Osteocyte (in vitro differentiated cells): ENCODE results near the gene GCLM. TPM values are rescaled to one million over a fixed set of nuclear protein-coding genes. Genes with fewer than 3 reads are reported as not detected.
"Not testable (repeated sequence)": the region's sequence is repeated elsewhere in the genome, so short reads cannot be mapped to it uniquely, and the experiment has no call there.

Experiments used
- DNase-seq: peaks from one replicate; pipeline ENCODE4 v3.0.0; 2021; ENCODE audit warnings: mixed read lengths; ENCODE audit not compliant: unreplicated experiment; ENCODE audit errors: extremely low spot score
- H3K27ac Mint-ChIP-seq: one replicate; pipeline ENCODE4 v1.8.0; 2021; ENCODE audit warnings: mild to moderate bottlenecking, mixed read lengths; ENCODE audit not compliant: unreplicated experiment
- H3K27me3 Mint-ChIP-seq: one replicate; pipeline ENCODE4 v1.8.0; 2021; ENCODE audit warnings: mixed read lengths; ENCODE audit not compliant: unreplicated experiment
- H3K36me3 Mint-ChIP-seq: one replicate; pipeline ENCODE4 v1.8.0; 2021; ENCODE audit warnings: mixed read lengths; ENCODE audit not compliant: unreplicated experiment
- H3K4me1 Mint-ChIP-seq: one replicate; pipeline ENCODE4 v1.8.0; 2021; ENCODE audit warnings: mixed read lengths; ENCODE audit not compliant: unreplicated experiment
- H3K4me3 Mint-ChIP-seq: one replicate; pipeline ENCODE4 v1.8.0; 2021; ENCODE audit warnings: mild to moderate bottlenecking, moderate library complexity, mixed read lengths; ENCODE audit not compliant: unreplicated experiment
- H3K9me3 Mint-ChIP-seq: one replicate; pipeline ENCODE4 v1.8.0; 2021; ENCODE audit warnings: mixed read lengths; ENCODE audit not compliant: unreplicated experiment
- CTCF ChIP-seq: fragments of 200-600 bp; sonication (generic); IDR thresholded peaks from 2 replicates; pipeline ENCODE4 v1.5.0; 2021; ENCODE audit warnings: antibody characterized with exemption, mild to moderate bottlenecking, moderate library complexity
- total RNA-seq: library from RNA; stranded (reverse); gene quantifications from 2 replicates; pipeline ENCODE4 v1.2.1, GENCODE V29; 2021

Gene GCLM
- total RNA-seq, 1 donor from 2014 or later: 17.5 TPM

- H3K27me3 Mint-ChIP-seq: peaks cover 23% of the 10 kb centered on the region
Observed at GRCh38 chr1:93864175-93864574, 45.1 kb downstream of the GCLM start.

GRCh38 chr1:93857653-93858052 lies 51.6 kb downstream of the GCLM start:
- peaks cover 10% of the 10 kb centered on the region for H3K9me3 Mint-ChIP-seq
- peaks cover 26% of the 10 kb centered on the region for H3K27me3 Mint-ChIP-seq
- not testable (repeated sequence) for H3K4me1 Mint-ChIP-seq, H3K4me3 Mint-ChIP-seq, H3K27ac Mint-ChIP-seq, DNase-seq, H3K36me3 Mint-ChIP-seq

More at GRCh38 chr1:93864175-93864574, 45.1 kb downstream of the GCLM start:
- no peak for TF ChIP-seq CTCF
- Mint-ChIP-seq H3K4me1 (no peaks in the 10 kb centered on the region), H3K27ac (no peak overlapping the region), H3K36me3 (peaks cover 17% of the 10 kb centered on the region), H3K4me3 (no peak overlapping the region), H3K9me3 (peaks cover 5% of the 10 kb centered on the region)
- no peak for DNase-seq

- H3K36me3 Mint-ChIP-seq, DNase-seq, H3K27ac Mint-ChIP-seq, H3K4me1 Mint-ChIP-seq, H3K4me3 Mint-ChIP-seq: not testable (repeated sequence)
- peaks cover 10% of the 10 kb centered on the region for H3K9me3 Mint-ChIP-seq
- H3K27me3 Mint-ChIP-seq: peaks cover 18% of the 10 kb centered on the region
Observed at GRCh38 chr1:93855983-93856382, 53.2 kb downstream of the GCLM start.

GRCh38 chr1:93853940-93854339 lies 55.3 kb downstream of the GCLM start:
- TF ChIP-seq CTCF: no peak
- no peak for DNase-seq
- Mint-ChIP-seq H3K4me3 (no peak overlapping the region), H3K36me3 (no peaks in the 10 kb centered on the region), H3K4me1 (no peaks in the 10 kb centered on the region), H3K27ac (no peak overlapping the region), H3K27me3 (peaks cover 15% of the 10 kb centered on the region), H3K9me3 (peaks cover 5% of the 10 kb centered on the region)

- TF ChIP-seq CTCF: no peak
- H3K36me3 Mint-ChIP-seq: no peaks in the 10 kb centered on the region
- H3K27me3 Mint-ChIP-seq: peaks cover 6% of the 10 kb centered on the region
- no peak overlapping the region for H3K27ac Mint-ChIP-seq
- no peak for DNase-seq
- peaks cover 7% of the 10 kb centered on the region for H3K4me1 Mint-ChIP-seq
- H3K9me3 Mint-ChIP-seq: peaks cover 5% of the 10 kb centered on the region
- H3K4me3 Mint-ChIP-seq: no peak overlapping the region
Observed at GRCh38 chr1:93851878-93852277, 57.4 kb downstream of the GCLM start.

GRCh38 chr1:93851327-93851712 lies 57.9 kb downstream of the GCLM start:
- H3K4me3 Mint-ChIP-seq: no peak overlapping the region
- TF ChIP-seq CTCF: no peak

More at GRCh38 chr1:93851327-93851712, 57.9 kb downstream of the GCLM start:
- H3K9me3 Mint-ChIP-seq: peaks cover 5% of the 10 kb centered on the region
- H3K4me1 Mint-ChIP-seq: peaks cover 7% of the 10 kb centered on the region
- no peaks in the 10 kb centered on the region for H3K36me3 Mint-ChIP-seq
- H3K27me3 Mint-ChIP-seq: peaks cover 6% of the 10 kb centered on the region
- no peak for DNase-seq
- H3K27ac Mint-ChIP-seq: no peak overlapping the region
